ENCODE data around the gene LMCD1.

DNA sequence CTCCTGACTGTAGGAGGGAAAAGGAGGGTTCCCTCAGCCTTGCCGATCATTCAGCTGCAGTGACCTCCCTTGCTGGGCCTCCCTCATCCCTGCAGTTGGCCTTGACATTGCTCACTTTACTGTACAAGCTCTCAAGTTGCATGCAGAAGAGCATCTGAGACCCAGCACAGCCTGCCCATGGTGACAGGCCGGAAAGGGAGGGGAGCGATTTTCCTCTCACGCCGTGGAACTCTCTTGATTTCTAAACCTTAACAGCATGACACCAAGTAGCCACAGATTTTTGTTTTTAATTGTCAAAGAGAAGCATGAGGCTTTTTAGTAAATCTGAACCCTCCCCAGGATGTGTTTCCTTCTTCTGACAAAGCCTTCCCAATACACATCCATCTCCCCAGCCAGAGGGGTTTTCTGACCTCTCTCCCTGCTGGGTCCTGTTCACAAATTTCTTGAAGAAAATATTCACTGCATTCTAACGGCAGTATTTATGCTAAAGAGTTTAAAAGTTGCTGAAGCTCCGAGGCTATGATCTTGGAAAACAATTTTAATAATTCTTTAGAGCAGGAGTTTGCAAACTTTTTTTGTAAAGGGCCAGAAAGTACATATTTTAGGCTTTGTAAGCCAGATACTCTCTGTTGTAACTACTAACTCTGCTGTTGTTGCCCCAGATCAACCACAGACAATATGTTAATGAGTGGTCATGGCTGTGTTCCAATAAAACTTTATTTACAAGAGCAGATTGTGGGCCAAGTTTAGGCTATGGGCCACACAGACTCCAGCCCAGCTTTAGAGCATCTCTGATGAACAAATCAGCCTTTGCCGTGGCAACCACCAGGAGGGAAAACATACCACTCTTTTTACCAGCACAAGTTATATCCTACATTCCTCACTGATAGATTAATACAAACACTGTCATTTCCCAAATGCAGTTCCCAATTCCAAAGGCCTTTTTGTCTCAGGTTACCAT, 34.8 kb downstream of the LMCD1 start:
- TF ChIP-seq CTCF (IDR thresholded peaks at IDR 0.05): no peak
- no peak for TF ChIP-seq EZH2 (IDR thresholded peaks at IDR 0.05; ENCODE audit: borderline replicate concordance, insufficient read depth, low read depth, low read length, poor library complexity, severe bottlenecking)
